BE2C (cell line): Measurements from ENCODE around the gene NFATC1.

ENCODE experiments used
- DNase-seq: peaks from one replicate; pipeline ENCODE4 v3.0.0-alpha.2; 2020
- H3K27me3 ChIP-seq: fragments of 250-450 bp; sonication (Bioruptor Pico); 2 replicates; pipeline ENCODE4 v1.5.1; 2020; ENCODE audit warnings: mild to moderate bottlenecking
- H3K36me3 ChIP-seq: fragments of 250-450 bp; sonication (Bioruptor Pico); 2 replicates; pipeline ENCODE4 v1.5.1; 2020; ENCODE audit warnings: mild to moderate bottlenecking
- H3K4me1 ChIP-seq: fragments of 250-450 bp; sonication (Bioruptor Pico); 2 replicates; pipeline ENCODE4 v1.5.1; 2020
- H3K4me3 ChIP-seq: 2 replicates; pipeline ENCODE4 v1.5.1; 2011; ENCODE audit warnings: low read depth, low read length
- H3K9me3 ChIP-seq: fragments of 250-450 bp; sonication (Bioruptor Pico); 2 replicates; pipeline ENCODE4 v1.5.1; 2020
- CTCF ChIP-seq: IDR thresholded peaks from 2 replicates; pipeline ENCODE4 v1.5.1; 2012; ENCODE audit warnings: mild to moderate bottlenecking, low read depth, low read length

The NFATC1 gene

GRCh38 chr18:79532313-79533007, 136.7 kb downstream of the NFATC1 start:
- DNase-seq: no peak
- no peak overlapping the region for H3K4me3 ChIP-seq
- H3K27me3 ChIP-seq: peaks cover 51% of the 10 kb centered on the region
- no peaks in the 10 kb centered on the region for H3K4me1 ChIP-seq
- TF ChIP-seq CTCF: no peak
- no peaks in the 10 kb centered on the region for H3K9me3 ChIP-seq
- no peaks in the 10 kb centered on the region for H3K36me3 ChIP-seq

GRCh38 chr18:79533146-79533545, 137.4 kb downstream of the NFATC1 start:
- DNase-seq: no peak
- peaks cover 51% of the 10 kb centered on the region for H3K27me3 ChIP-seq

GRCh38 chr18:79533591-79533990, 137.9 kb downstream of the NFATC1 start:
- Histone ChIP-seq H3K4me3 (no peak overlapping the region), H3K9me3 (no peaks in the 10 kb centered on the region), H3K4me1 (no peaks in the 10 kb centered on the region), H3K36me3 (no peaks in the 10 kb centered on the region), H3K27me3 (peaks cover 48% of the 10 kb centered on the region)
- no peak for TF ChIP-seq CTCF
- DNase-seq: no peak

More at GRCh38 chr18:79533146-79533545, 137.4 kb downstream of the NFATC1 start:
- no peaks in the 10 kb centered on the region for H3K36me3 ChIP-seq
- H3K4me3 ChIP-seq: no peak overlapping the region
- no peaks in the 10 kb centered on the region for H3K4me1 ChIP-seq
- H3K9me3 ChIP-seq: no peaks in the 10 kb centered on the region
- no peak for TF ChIP-seq CTCF

GRCh38 chr18:79534356-79534755, 138.6 kb downstream of the NFATC1 start:
- TF ChIP-seq CTCF: no peak
- Histone ChIP-seq H3K36me3 (no peaks in the 10 kb centered on the region), H3K4me1 (no peaks in the 10 kb centered on the region), H3K4me3 (no peak overlapping the region), H3K9me3 (no peaks in the 10 kb centered on the region), H3K27me3 (peaks cover 40% of the 10 kb centered on the region)
- no peak for DNase-seq

- Histone ChIP-seq H3K9me3 (no peaks in the 10 kb centered on the region), H3K4me1 (no peaks in the 10 kb centered on the region), H3K36me3 (no peaks in the 10 kb centered on the region), H3K4me3 (no peak overlapping the region), H3K27me3 (peaks cover 13% of the 10 kb centered on the region)
- no peak for DNase-seq
- TF ChIP-seq CTCF: no peak
Observed at GRCh38 chr18:79537758-79538157, 142.0 kb downstream of the NFATC1 start.

GRCh38 chr18:79538635-79539034, 142.9 kb downstream of the NFATC1 start:
- Histone ChIP-seq H3K4me1 (no peaks in the 10 kb centered on the region), H3K4me3 (no peak overlapping the region), H3K36me3 (no peaks in the 10 kb centered on the region), H3K27me3 (peaks cover 5% of the 10 kb centered on the region; the same call in 1 of the 2 replicates), H3K9me3 (no peaks in the 10 kb centered on the region)
- no peak for TF ChIP-seq CTCF
- DNase-seq: no peak
